ENCODE measurements around the gene KHK.

KHK gene

GRCh38 chr2:27086724-27087593, at the start of gene KHK:
Gene KHK (plus strand): TSS chr2:27086772. CDS start chr2:27087260, 488 bp downstream.
- DNase-seq (ENCODE audit: low read depth): no peak

GRCh38 chr2:27038012-27038411, 48.6 kb upstream of the KHK start:
- no peak for DNase-seq (ENCODE audit: low read depth)

GRCh38 chr2:27038631-27039339, 47.8 kb upstream of the KHK start:
- no peak for DNase-seq (ENCODE audit: low read depth)

DNA sequence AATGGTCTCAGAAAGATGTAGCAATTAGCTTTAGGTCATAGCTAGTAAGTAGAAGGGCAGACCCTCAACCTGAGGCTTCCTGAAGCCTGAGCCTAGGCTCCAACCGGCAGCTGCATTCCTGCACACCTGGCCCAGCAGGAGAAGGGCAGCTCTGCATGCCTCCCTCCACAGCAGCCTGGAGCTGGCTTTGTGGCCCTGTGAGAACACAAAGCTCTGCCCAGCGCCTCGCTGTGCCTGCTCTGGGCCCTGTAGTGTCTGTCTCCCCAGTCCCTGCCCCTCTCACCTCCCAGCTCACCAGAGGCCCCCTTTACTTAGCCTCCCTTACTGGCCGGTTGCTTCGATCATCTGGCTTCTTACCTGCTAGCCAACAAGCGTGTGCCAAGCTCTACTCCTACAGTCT, 47.1 kb upstream of the KHK start:
- DNase-seq (ENCODE audit: low read depth): no peak

GRCh38 chr2:27039871-27040270, 46.7 kb upstream of the KHK start:
- DNase-seq (ENCODE audit: low read depth): no peak

DNA sequence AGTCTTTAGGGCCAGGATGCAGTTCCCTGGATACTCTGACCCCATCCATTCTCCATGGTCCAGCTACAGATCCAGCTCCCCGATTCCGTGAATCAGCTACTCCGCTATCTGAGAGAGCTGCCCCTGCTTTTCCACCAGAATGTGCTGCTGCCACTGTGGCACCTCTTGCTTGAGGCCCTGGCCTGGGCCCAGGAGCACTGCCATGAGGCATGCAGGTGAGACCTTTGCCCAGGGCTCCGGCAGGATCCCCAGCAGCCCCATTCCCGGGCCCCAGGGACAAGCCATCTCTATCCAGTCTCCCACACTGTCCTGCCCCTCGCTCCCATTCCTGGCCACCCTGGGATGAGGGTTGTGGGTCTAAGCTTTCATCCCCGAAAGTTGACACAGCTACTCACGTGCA, 46.3 kb upstream of the KHK start:
- DNase-seq (ENCODE audit: low read depth): no peak

DNA sequence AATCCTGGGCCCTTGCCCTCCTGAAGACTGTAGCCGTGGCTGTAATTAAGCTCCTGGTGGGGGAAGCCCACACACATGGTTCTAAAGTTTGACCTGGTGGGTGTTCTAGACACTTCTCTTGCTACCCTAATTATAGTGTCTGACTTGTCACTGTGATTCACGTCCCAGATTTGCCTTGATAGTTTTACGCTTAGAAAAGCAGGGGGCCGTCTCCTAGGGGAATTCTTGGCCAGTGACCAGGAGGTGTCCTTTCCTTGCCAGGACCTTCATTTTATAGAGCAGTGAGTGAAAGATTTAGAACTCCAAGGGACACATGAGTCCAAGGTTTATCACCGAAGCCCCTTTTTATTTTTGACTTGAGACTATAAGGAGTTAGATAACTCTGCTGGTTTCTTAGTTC, 44.8 kb upstream of the KHK start:
- no peak for DNase-seq (ENCODE audit: low read depth)

GRCh38 chr2:27042159-27042661, 44.4 kb upstream of the KHK start:
- no peak for DNase-seq (ENCODE audit: low read depth)

- no peak for DNase-seq (ENCODE audit: low read depth)
Measured at GRCh38 chr2:27042985-27043634, 43.5 kb upstream of the KHK start.

GRCh38 chr2:27049422-27050280, 36.9 kb upstream of the KHK start:
- DNase-seq (ENCODE audit: low read depth): no peak

DNA sequence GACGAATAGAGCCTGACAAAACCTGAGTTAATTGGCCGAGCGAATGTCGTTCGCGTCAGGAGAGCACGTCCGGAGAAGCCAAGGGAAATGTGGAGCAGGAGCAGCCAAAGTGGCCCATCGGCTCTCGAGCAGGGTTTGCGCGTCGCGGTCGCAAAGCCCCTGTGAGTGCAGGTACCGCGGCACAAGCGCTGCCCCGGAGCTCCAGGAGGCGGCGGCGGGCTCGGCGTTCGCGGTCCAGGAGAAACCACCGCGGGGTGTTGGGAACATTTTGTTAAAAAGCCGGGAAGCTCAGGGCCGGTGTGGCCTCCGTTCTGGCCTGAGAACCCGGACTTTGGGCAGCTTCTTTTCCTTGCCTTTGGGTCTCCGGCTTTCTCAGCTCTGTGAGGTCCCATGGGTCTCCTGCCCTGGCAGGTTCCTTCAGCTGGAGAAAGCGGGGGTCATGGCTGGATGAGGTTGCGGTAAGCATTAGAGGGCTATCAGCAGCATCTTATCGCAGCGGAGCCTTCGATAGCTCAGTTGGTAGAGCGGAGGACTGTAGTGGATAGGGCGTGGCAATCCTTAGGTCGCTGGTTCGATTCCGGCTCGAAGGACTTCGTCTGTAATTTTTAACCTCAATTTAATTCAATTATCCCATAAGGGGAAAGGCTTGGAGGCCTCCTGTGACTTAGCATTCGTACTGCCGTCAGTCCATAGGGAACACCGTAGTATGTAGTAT, 36.1 kb upstream of the KHK start:
- DNase-seq (ENCODE audit: low read depth): peak; percentile 95

- DNase-seq (ENCODE audit: low read depth): peak; percentile 89
Measured at GRCh38 chr2:27050996-27051901, 35.3 kb upstream of the KHK start, which contains the start of gene AGBL5. Gene AGBL5 (plus strand): TSS chr2:27051668. CDS start chr2:27052959, 1,291 bp downstream.

DNA sequence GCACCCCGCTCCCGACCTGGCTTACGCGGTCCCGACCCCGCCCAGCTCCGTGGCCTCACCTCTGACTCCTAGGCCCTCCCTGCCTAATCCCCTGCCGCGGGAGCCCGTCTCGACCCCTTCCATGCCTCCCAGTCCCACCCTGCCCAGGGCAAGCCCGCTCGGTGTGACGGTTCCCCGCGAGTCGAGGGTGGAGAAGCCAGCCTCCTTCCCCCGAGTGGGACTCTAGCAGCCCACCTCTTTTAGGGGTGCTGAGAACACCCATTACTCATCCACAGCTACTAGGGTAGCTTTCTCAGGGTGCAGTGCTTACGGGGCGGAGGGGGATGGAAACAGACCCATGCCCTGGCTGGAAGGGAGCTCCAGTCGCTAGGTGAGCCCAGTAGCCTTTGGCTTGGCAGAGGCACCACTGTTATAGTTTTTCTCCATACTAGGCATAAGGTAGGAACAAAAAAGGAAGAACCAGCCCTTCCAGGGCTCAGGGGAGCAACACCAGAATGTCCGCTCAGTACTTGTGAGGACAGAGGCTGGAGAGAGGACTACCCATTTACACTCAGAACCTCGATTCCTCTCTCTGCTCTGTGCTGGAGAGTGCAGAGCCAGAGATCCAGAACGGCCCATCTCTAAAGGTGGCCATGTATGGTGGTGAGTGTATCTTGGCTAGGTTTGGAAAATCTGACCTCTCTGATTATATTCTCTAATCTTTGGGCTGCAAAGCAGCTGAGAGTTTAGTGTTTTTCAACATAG, 34.5 kb upstream of the KHK start:
- DNase-seq (ENCODE audit: low read depth): no peak

- DNase-seq (ENCODE audit: low read depth): no peak
Measured at GRCh38 chr2:27053321-27053720, 33.3 kb upstream of the KHK start.

GRCh38 chr2:27053776-27054175, 32.8 kb upstream of the KHK start:
- no peak for DNase-seq (ENCODE audit: low read depth)

DNA sequence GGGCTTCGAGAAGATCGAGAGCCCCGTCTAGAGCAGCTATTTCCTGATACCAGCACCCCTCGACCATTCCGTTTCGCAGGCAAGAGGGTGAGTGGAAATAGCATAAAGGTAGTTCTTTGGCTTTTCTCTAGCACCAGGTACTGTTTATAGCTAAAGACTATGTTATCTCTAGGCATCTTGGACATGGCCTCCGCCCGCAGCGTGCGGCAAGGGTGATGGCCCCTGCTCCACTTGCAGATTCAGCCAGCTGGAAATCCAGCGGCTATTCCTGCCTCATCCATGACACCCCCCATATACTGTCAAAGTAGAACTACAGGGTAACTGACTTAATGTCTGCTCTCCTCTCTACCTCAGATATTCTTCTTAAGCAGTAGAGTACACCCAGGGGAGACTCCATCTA, 31.9 kb upstream of the KHK start:
- no peak for DNase-seq (ENCODE audit: low read depth)

GRCh38 chr2:27057184-27057583, 29.4 kb upstream of the KHK start:
- no peak for DNase-seq (ENCODE audit: low read depth)

DNA sequence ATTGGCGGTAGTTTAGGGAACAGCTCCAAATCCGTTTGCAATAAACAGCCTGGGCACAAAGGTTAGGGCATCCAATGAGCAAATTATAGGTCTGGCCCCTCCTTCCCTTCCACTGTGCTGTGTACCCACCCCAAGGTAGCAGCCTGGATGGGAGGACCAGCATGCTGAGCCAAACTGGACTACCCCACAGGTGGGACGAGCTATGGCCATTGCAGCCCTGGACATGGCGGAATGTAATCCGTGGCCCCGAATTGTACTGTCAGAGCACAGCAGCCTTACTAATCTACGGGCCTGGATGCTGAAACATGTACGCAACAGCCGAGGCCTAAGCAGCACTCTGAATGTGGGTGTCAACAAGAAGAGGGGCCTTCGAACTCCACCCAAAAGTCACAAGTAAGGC, 28.4 kb upstream of the KHK start:
- no peak for DNase-seq (ENCODE audit: low read depth)

GRCh38 chr2:27059141-27059820, 27.3 kb upstream of the KHK start:
- no peak for DNase-seq (ENCODE audit: low read depth)

Measured in fibroblast of gingiva (primary cell).